ENCODE measurements around the gene HMGXB3. TPM values are rescaled to one million over a fixed set of nuclear protein-coding genes. Genes with fewer than 3 reads are reported as not detected.

The HMGXB3 gene
- total RNA-seq, 1 experiment from 2014 or later, result 26.9 TPM

DNA sequence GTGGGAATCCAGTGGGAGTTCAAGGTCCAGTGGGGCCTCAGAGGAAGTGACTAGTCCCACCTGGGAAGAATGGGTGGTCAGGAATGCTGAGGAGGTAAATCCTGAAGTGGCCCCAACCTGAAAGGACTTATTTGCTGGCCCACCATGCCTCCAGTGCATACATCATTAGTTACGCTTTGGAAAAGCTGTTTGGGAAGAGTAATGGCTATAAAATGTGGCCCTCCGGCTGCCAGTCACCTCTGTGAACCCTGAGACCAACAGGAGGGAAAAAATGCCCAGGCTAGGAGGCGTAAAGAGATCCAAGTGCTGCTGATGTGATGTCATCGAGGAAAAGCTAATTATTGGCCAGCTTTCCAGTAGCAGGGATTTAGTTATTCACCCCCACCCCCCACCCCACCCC is 42.7 kb upstream of the HMGXB3 start:
- no peaks in the 10 kb centered on the region for H4K20me1 ChIP-seq (ENCODE audit: control insufficient read depth, insufficient read depth, insufficient read length)
- no peak overlapping the region for H3K56ac ChIP-seq (ENCODE audit: insufficient read length, low read depth, low read length)
- H3K27me3 ChIP-seq (ENCODE audit: insufficient read depth, low read length), result no peaks in the 10 kb centered on the region; the same call in 1 of the 2 replicates
- no peak overlapping the region for H4K91ac ChIP-seq (ENCODE audit: insufficient read length, low read depth, low read length)
- no peaks in the 10 kb centered on the region for H3K9me3 ChIP-seq (ENCODE audit: control insufficient read depth, low read depth, low read length)
- peaks cover 0 to 2% (median 0%) of the 10 kb centered on the region in 3 experiments; a peak in 1 of 7 replicates for H3K36me3 Mint-ChIP-seq (ENCODE audit: insufficient read depth in 1 of 3, low read depth in 3 of 3)
- no peak overlapping the region for H3K14ac ChIP-seq (ENCODE audit: insufficient read depth, low read length)
- peaks cover 2% of the 10 kb centered on the region; the same call in 1 of the 2 replicates for H3K4me1 ChIP-seq (ENCODE audit: insufficient read depth, low read length)
- no peak for DNase-seq
- no peak overlapping the region for H2AFZ ChIP-seq (ENCODE audit: low read length)
- peaks cover 13 to 16% of the 10 kb centered on the region in 2 experiments for H3K4me1 Mint-ChIP-seq
- H2BK12ac ChIP-seq (ENCODE audit: insufficient read length, low read depth, low read length), result no peak overlapping the region
- no CpG with 5 or more reads among the region's 4 CpGs for WGBS (ENCODE audit: extremely low coverage, insufficient read length, low lambda C conversion rate)
- no peak overlapping the region for H2AK5ac ChIP-seq (ENCODE audit: insufficient read length, low read length)
- no peak overlapping the region for H3T11ph ChIP-seq (ENCODE audit: low read length)
- no peak overlapping the region for H2BK120ac ChIP-seq (ENCODE audit: low read depth, low read length, poor library complexity, severe bottlenecking)
- H3K9me3 Mint-ChIP-seq, result no peaks in the 10 kb centered on the region
- no peak overlapping the region for H3K9ac ChIP-seq (ENCODE audit: extremely low read depth, insufficient read length, low read length)
- no peak overlapping the region for H3K27ac ChIP-seq (ENCODE audit: insufficient read length, low read depth, low read length)
- no peak overlapping the region for H3K4me2 ChIP-seq (ENCODE audit: insufficient read depth, insufficient read length, low read length)
- no peak overlapping the region for H3K27ac Mint-ChIP-seq
- no peak overlapping the region for H3K18ac ChIP-seq (ENCODE audit: insufficient read length, low read depth, low read length)
- H3K4ac ChIP-seq (ENCODE audit: low read depth, low read length), result no peak overlapping the region
- TF ChIP-seq, protein P1, sequence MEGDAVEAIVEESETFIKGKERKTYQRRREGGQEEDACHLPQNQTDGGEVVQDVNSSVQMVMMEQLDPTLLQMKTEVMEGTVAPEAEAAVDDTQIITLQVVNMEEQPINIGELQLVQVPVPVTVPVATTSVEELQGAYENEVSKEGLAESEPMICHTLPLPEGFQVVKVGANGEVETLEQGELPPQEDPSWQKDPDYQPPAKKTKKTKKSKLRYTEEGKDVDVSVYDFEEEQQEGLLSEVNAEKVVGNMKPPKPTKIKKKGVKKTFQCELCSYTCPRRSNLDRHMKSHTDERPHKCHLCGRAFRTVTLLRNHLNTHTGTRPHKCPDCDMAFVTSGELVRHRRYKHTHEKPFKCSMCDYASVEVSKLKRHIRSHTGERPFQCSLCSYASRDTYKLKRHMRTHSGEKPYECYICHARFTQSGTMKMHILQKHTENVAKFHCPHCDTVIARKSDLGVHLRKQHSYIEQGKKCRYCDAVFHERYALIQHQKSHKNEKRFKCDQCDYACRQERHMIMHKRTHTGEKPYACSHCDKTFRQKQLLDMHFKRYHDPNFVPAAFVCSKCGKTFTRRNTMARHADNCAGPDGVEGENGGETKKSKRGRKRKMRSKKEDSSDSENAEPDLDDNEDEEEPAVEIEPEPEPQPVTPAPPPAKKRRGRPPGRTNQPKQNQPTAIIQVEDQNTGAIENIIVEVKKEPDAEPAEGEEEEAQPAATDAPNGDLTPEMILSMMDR (conservative IDR thresholded peaks at IDR 0.05), result no peak
- no peak overlapping the region for H2BK20ac ChIP-seq (ENCODE audit: low read depth, low read length, poor library complexity, severe bottlenecking)
- no peaks in the 10 kb centered on the region for H3K79me2 ChIP-seq (ENCODE audit: insufficient read depth, low read length)
- no peak overlapping the region for H2BK5ac ChIP-seq (ENCODE audit: insufficient read length, low read length)
- H4K8ac ChIP-seq (replicated peaks; ENCODE audit: insufficient read length, low read depth, low read length), result no peak overlapping the region
- H3K79me1 ChIP-seq (ENCODE audit: insufficient read depth, low read depth, low read length, poor library complexity, severe bottlenecking), result no peaks in the 10 kb centered on the region
- no peak overlapping the region for H2BK15ac ChIP-seq (ENCODE audit: low read depth, low read length)
- H3K23me2 ChIP-seq (ENCODE audit: insufficient read length, low read depth, low read length, poor library complexity, severe bottlenecking), result peaks cover 5% of the 10 kb centered on the region
- H3K23ac ChIP-seq (ENCODE audit: insufficient read length, low read depth, low read length), result no peak overlapping the region
- H3K27me3 Mint-ChIP-seq (ENCODE audit: low read depth), result peaks cover 9% of the 10 kb centered on the region
- H3K4me3 Mint-ChIP-seq, result no peak overlapping the region
- no peak overlapping the region for H4K5ac ChIP-seq (ENCODE audit: insufficient read length, low read depth, low read length)

Measured in H9 (cell line).